Endothelial cell of umbilical vein (primary cell): ENCODE data around the gene MT1G. TPM values are rescaled to one million over a fixed set of nuclear protein-coding genes. Genes with fewer than 3 reads are reported as not detected.
A peak's percentile ranks its signal among the peaks of the same experiment; 100 is the strongest.

ENCODE experiments used
- BruUV-seq: library from RNA; stranded (reverse); fragments of 400-500 nt; replicated peaks from 2 replicates; lab custom pipeline; 2021; lab: Mats Ljungman, UMichigan
- CTCF ChIA-PET: fragments of 300-600, 350-600 bp; sonication (Branson Sonifier 250); formaldehyde crosslinking; loops from one replicate; lab custom pipeline; 2021; ENCODE audit warnings: antibody characterized with exemption, inconsistent platforms; lab: Charles Lee
- POLR2A ChIA-PET: fragments of 300-600, 350-600 bp; sonication (Branson Sonifier 250); formaldehyde crosslinking; loops from one replicate; lab custom pipeline; 2021; ENCODE audit warnings: antibody characterized with exemption, inconsistent platforms; lab: Charles Lee
- DNase-seq: peaks from one replicate; pipeline ENCODE4 v3.0.0-alpha.2; 2011; ENCODE audit warnings: low read depth, low spot score
- FAIRE-seq: peaks from 2 replicates; lab custom pipeline; 2011; peaks lifted over from hg19 to GRCh38; lab: Jason Lieb, UNC
- H2AFZ ChIP-seq: 2 replicates; pipeline ENCODE4 v1.6.0; 2012; ENCODE audit warnings: low read depth, low read length, control low read depth, inconsistent platforms
- H3K27ac ChIP-seq: 2 replicates; pipeline ENCODE4 v1.5.1; 2011; ENCODE audit warnings: low read depth, mild to moderate bottlenecking, control low read depth, low read length, moderate library complexity; ENCODE audit not compliant: insufficient read depth
- H3K27me3 ChIP-seq, 2 experiments: 2 replicates each; pipeline versions ENCODE4 v1.6.0 to v1.6.1; 2011; ENCODE audit warnings: low read length in 2 of 2, mixed read lengths in 1 of 2; ENCODE audit not compliant: control insufficient read depth in 2 of 2, insufficient read depth in 2 of 2
- H3K36me3 ChIP-seq, 2 experiments: 2 replicates in 1 of 2; 3 replicates in 1 of 2; pipeline ENCODE4 v1.5.1; 2011; ENCODE audit warnings: low read length in 2 of 2, mild to moderate bottlenecking in 1 of 2, moderate library complexity in 1 of 2; ENCODE audit not compliant: control insufficient read depth in 2 of 2, insufficient read depth in 2 of 2; ENCODE audit errors: extremely low read depth in 1 of 2
- H3K4me1 ChIP-seq: 3 replicates; pipeline ENCODE4 v1.5.1; 2011; ENCODE audit warnings: mild to moderate bottlenecking, low read length; ENCODE audit not compliant: control insufficient read depth, insufficient read depth; ENCODE audit errors: extremely low read depth
- H3K4me2 ChIP-seq: 2 replicates; pipeline ENCODE4 v1.6.1; 2011; ENCODE audit warnings: low read length, control low read depth, mixed read lengths; ENCODE audit not compliant: insufficient read depth
- H3K4me3 ChIP-seq, 3 experiments: fragments of 200-600 bp in 1 of 3; sonication (generic), shearing (Covaris generic) in 1 of 3; replicated peaks in 1 of 3; 2 replicates each; pipeline ENCODE4 v1.5.1; 2011 to 2016; ENCODE audit warnings: control low read depth in 3 of 3, low read length in 3 of 3, mild to moderate bottlenecking in 2 of 3, inconsistent platforms in 1 of 3, low read depth in 1 of 3, moderate library complexity in 1 of 3; ENCODE audit not compliant: insufficient read depth in 1 of 3
- H3K79me2 ChIP-seq: 2 replicates; pipeline ENCODE4 v1.6.0; 2012; ENCODE audit warnings: low read length, inconsistent platforms; ENCODE audit not compliant: control insufficient read depth, insufficient read depth
- H3K9ac ChIP-seq: replicated peaks from 2 replicates; pipeline ENCODE3; 2011; ENCODE audit warnings: low read length, control low read depth; ENCODE audit not compliant: insufficient read depth; ENCODE audit errors: extremely low read depth
- H3K9me1 ChIP-seq: replicated peaks from 3 replicates; pipeline ENCODE4 v1.6.0; 2011; ENCODE audit warnings: mild to moderate bottlenecking, low read length; ENCODE audit not compliant: control insufficient read depth, insufficient read depth; ENCODE audit errors: extremely low read depth
- H3K9me3 ChIP-seq: replicated peaks from 2 replicates; pipeline ENCODE4 v1.5.1; 2012; ENCODE audit warnings: low read length, inconsistent platforms; ENCODE audit not compliant: control insufficient read depth, insufficient read depth
- H4K20me1 ChIP-seq: replicated peaks from 2 replicates; pipeline ENCODE3; 2011; ENCODE audit warnings: mild to moderate bottlenecking, low read length; ENCODE audit not compliant: control insufficient read depth, insufficient read depth; ENCODE audit errors: extremely low read depth
- EZH2 ChIP-seq: IDR thresholded peaks from 2 replicates; pipeline ENCODE4 v1.6.1; 2012; ENCODE audit warnings: borderline replicate concordance, low read depth, mild to moderate bottlenecking, moderate library complexity, low read length, inconsistent platforms; ENCODE audit not compliant: severe bottlenecking
- FOS ChIP-seq: IDR thresholded peaks from 2 replicates; pipeline ENCODE4 v1.6.1; 2011; ENCODE audit warnings: mild to moderate bottlenecking, low read length, moderate library complexity, borderline replicate concordance; ENCODE audit not compliant: insufficient read depth
- GATA2 ChIP-seq: IDR thresholded peaks from 2 replicates; pipeline ENCODE4 v1.7.0; 2011; ENCODE audit warnings: low read depth, mild to moderate bottlenecking, moderate library complexity, mixed read lengths, low read length; ENCODE audit not compliant: insufficient read length, insufficient read depth
- JUN ChIP-seq: IDR thresholded peaks from 2 replicates; pipeline ENCODE4 v1.6.1; 2011; ENCODE audit warnings: borderline replicate concordance, low read depth; ENCODE audit not compliant: insufficient read length, insufficient read depth
- MYC ChIP-seq: IDR thresholded peaks from one replicate; pipeline ENCODE4 v1.6.1; 2011; ENCODE audit warnings: mild to moderate bottlenecking, low read depth, low read length
- POLR2AphosphoS5 ChIP-seq: IDR thresholded peaks from 2 replicates; pipeline ENCODE4 v1.6.1; 2012; ENCODE audit warnings: low read depth, mild to moderate bottlenecking, control low read depth, low read length, moderate library complexity; ENCODE audit not compliant: insufficient read depth
- dilution Hi-C: fragments of 300-500 bp; cut with MboI; formaldehyde crosslinking; loops from one replicate; pipeline ENCODE4 v1.15.0; 2019; ENCODE audit warnings: low sequenced_read_pairs; ENCODE audit not compliant: extremely low pct_ligation_motif_present
- intact Hi-C: fragments of 100-400 bp; cut with micrococcal nuclease; formaldehyde crosslinking; loops from one replicate; pipeline ENCODE4 v1.10.0; 2022
- polyA plus RNA-seq, 4 experiments: library from polyadenylated mRNA; depleted of rRNA in 3 of 4; stranded (reverse) in 3 of 4; unstranded in 1 of 4; fragments of >200 nt; gene quantifications; 2 replicates each; pipeline versions ENCODE4 v1.2.1 to v1.2.3, GENCODE V29; 2011 to 2012; ENCODE audit warnings: missing spikeins in 1 of 4
- total RNA-seq: library from RNA; stranded (reverse); gene quantifications from 2 replicates; pipeline ENCODE4 v1.2.3, GENCODE V29; 2021
- TF ChIP-seq, protein P1 (sequence below), 2 donors: IDR thresholded peaks; 1 replicate in 1 of 2; 2 replicates in 1 of 2; pipeline ENCODE4 v1.5.1; 2011; ENCODE audit warnings: low read length in 2 of 2, mild to moderate bottlenecking in 2 of 2, moderate library complexity in 2 of 2, control low read depth in 1 of 2, inconsistent platforms in 1 of 2, low read depth in 1 of 2; ENCODE audit not compliant: insufficient read depth in 1 of 2; ENCODE audit errors: extremely low read depth in 1 of 2
- TF ChIP-seq, protein P2 (sequence below): IDR thresholded peaks from 2 replicates; pipeline ENCODE4 v1.6.1; 2011; ENCODE audit not compliant: insufficient read depth, insufficient read length

The MT1G gene
- total and polyA plus RNA-seq, 2 donors (not counting 3 experiments of a cell fraction or from before 2014, with no cell fraction given) = not detected

DNA sequence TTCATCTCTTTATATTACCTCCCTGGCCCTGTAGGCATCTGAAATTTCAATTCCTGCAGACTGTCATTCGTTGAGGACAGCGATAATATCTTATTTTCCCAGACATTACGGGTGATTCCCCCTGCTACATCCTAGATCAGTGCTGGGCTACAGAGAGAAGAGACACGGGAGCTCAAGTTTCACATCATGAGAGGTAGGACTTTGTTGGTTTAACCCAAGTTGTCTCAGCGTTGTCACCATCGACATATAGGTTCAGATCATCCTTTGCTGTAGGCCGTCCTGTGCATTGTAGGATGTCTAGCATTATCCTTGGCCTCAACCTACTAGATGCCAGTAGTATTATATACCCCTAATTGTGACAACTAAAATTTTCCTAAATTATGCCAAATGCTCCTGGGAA, 33.7 kb upstream of the MT1G start:
- BruUV-seq = no TSS peak
- H4K20me1 ChIP-seq = no peaks in the 10 kb centered on the region
- DNase-seq = no peak
- no peaks in the 10 kb centered on the region for H3K9me3 ChIP-seq
- no peak overlapping the region for H3K4me2 ChIP-seq
- no peaks in the 10 kb centered on the region for H3K79me2 ChIP-seq
- H3K9ac ChIP-seq = no peak overlapping the region
- H3K27me3 ChIP-seq = no peaks in the 10 kb centered on the region
- FAIRE-seq = peak; percentile 8
- no peaks in the 10 kb centered on the region for H3K36me3 ChIP-seq
- peak overlapping the region; percentile 25 for H2AFZ ChIP-seq
- dilution Hi-C loops (no loop called here), intact Hi-C loops (loop anchor here (10.0 kb wide), 2 partner anchors 227 to 387 kb away; no protein-coding TSS in a partner anchor)
- H3K9me1 ChIP-seq = no peaks in the 10 kb centered on the region
- ChIA-PET POLR2A (interaction anchor here (1.0 to 1.4 kb wide), 2 partner anchors 84 to 95 kb away, joined by 3 to 9 read pairs; no protein-coding TSS in a partner anchor), CTCF (interaction anchor here (0.8 to 4.3 kb wide), 57 partner anchors 9 to 391 kb away, joined by 3 to 142 read pairs (median 5); partner anchors contain the start of genes MT1A, MT1E, MT1X and MT2A)
- TF ChIP-seq, protein P1, sequence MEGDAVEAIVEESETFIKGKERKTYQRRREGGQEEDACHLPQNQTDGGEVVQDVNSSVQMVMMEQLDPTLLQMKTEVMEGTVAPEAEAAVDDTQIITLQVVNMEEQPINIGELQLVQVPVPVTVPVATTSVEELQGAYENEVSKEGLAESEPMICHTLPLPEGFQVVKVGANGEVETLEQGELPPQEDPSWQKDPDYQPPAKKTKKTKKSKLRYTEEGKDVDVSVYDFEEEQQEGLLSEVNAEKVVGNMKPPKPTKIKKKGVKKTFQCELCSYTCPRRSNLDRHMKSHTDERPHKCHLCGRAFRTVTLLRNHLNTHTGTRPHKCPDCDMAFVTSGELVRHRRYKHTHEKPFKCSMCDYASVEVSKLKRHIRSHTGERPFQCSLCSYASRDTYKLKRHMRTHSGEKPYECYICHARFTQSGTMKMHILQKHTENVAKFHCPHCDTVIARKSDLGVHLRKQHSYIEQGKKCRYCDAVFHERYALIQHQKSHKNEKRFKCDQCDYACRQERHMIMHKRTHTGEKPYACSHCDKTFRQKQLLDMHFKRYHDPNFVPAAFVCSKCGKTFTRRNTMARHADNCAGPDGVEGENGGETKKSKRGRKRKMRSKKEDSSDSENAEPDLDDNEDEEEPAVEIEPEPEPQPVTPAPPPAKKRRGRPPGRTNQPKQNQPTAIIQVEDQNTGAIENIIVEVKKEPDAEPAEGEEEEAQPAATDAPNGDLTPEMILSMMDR (IDR thresholded peaks at IDR 0.05; ENCODE audit: extremely low read depth in 1 of 2, insufficient read depth in 1 of 2, low read depth in 1 of 2, low read length in 2 of 2) = no peak
- H3K27ac ChIP-seq = no peak overlapping the region
- no peaks in the 10 kb centered on the region for H3K4me1 ChIP-seq
- H3K4me3 ChIP-seq = no peak overlapping the region

DNA sequence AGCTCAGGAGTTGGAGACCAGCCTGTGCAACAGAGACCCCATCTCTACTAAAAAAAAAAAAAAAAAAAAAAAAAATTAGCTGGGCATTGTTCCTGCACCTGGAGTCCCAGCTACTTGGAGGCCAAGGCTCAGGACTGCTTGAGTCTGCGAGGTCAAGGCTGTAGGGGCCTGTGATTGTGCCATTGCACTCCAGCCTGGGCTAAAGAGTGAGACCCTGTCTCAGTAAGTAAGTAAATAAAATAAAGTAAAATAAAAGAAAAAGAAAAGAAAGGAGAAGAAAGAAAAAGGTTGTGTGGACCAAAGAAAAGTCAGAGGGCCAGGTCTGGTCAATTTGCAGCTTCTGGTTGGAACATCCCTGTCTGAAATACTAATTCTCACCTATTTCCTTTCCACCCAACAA, 32.8 kb upstream of the MT1G start:
- no peaks in the 10 kb centered on the region for H3K4me1 ChIP-seq
- dilution Hi-C loops = no loop called here
- H3K9ac ChIP-seq = no peak overlapping the region
- H3K27me3 ChIP-seq = no peaks in the 10 kb centered on the region
- FAIRE-seq = no peak
- H3K9me3 ChIP-seq = no peaks in the 10 kb centered on the region
- CTCF ChIA-PET = interaction anchor here (0.6 to 4.3 kb wide), 20 partner anchors 10 to 1653 kb away, joined by 3 to 142 read pairs (median 7); partner anchors contain the start of genes MT1A and MT1E
- no peaks in the 10 kb centered on the region for H3K9me1 ChIP-seq
- no peaks in the 10 kb centered on the region for H3K79me2 ChIP-seq
- no peak for DNase-seq
- H3K36me3 ChIP-seq = no peaks in the 10 kb centered on the region
- no peak overlapping the region for H3K4me3 ChIP-seq
- H4K20me1 ChIP-seq = no peaks in the 10 kb centered on the region
- H3K27ac ChIP-seq = no peak overlapping the region
- no TSS peak for BruUV-seq
- POLR2A ChIA-PET = interaction anchor here (1.4 kb wide), 1 partner anchor 83 kb away, joined by 3 read pairs; no protein-coding TSS in a partner anchor
- TF ChIP-seq, protein P1 (IDR thresholded peaks at IDR 0.05; ENCODE audit: extremely low read depth in 1 of 2, insufficient read depth in 1 of 2, low read depth in 1 of 2, low read length in 2 of 2) = no peak
- no peak for TF ChIP-seq POLR2AphosphoS5
- no peak for TF ChIP-seq MYC
- TF ChIP-seq, protein P2, sequence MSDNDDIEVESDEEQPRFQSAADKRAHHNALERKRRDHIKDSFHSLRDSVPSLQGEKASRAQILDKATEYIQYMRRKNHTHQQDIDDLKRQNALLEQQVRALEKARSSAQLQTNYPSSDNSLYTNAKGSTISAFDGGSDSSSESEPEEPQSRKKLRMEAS = no peak
- no peak for TF ChIP-seq EZH2
- TF ChIP-seq JUN = no peak
- TF ChIP-seq FOS = no peak
- TF ChIP-seq GATA2 = no peak
- intact Hi-C loops = loop anchor here (10.0 kb wide), 2 partner anchors 226 to 386 kb away; no protein-coding TSS in a partner anchor
- H2AFZ ChIP-seq = no peak overlapping the region
- no peak overlapping the region for H3K4me2 ChIP-seq
